K562 (cell line): ENCODE measurements around the gene EMC8. TPM values are rescaled to one million over a fixed set of nuclear protein-coding genes. Genes with fewer than 3 reads are reported as not detected.

Source experiments
- ATAC-seq: fragments of 200-7000 bp; cut with Tn5 transposase; 3 replicates; pipeline ENCODE4 v1.9.1; 2020; ENCODE audit warnings: moderate library complexity
- BruUV-seq: library from RNA; stranded (reverse); fragments of 400-500 nt; replicated peaks from 2 replicates; lab custom pipeline; 2021; lab: Mats Ljungman, UMichigan
- CTCF ChIA-PET: fragments of 300-600 bp; formaldehyde crosslinking; extraction: SDS; loops from one replicate; lab custom pipeline; 2021; ENCODE audit warnings: low intra/inter-chr PET ratio; lab: Yijun Ruan, JAX
- POLR2A ChIA-PET: fragments of 300-600, 350-650 bp; sonication (Branson Sonifier 250); formaldehyde crosslinking; extraction: SDS; loops from one replicate; lab custom pipeline; 2021; ENCODE audit warnings: antibody characterized with exemption, inconsistent platforms; lab: Yijun Ruan, JAX
- DNase-seq, 4 experiments: peaks; one replicate each; pipeline versions ENCODE4 v3.0.0 to v3.0.0-alpha.2; 2011 to 2018; ENCODE audit warnings: low spot score in 3 of 4, mixed read lengths in 3 of 4; ENCODE audit errors: extremely low read depth in 1 of 4
- FAIRE-seq: peaks from 2 replicates; lab custom pipeline; 2011; peaks lifted over from hg19 to GRCh38; lab: Jason Lieb, UNC
- H2AFZ ChIP-seq: 2 replicates; pipeline ENCODE4 v1.6.0; 2011; ENCODE audit warnings: low read depth, low read length, control low read depth, inconsistent platforms
- H3K27ac ChIP-seq: fragments of 200-600 bp; 3 replicates; pipeline ENCODE4 v1.8.0; 2011; ENCODE audit warnings: low read depth, mild to moderate bottlenecking, control low read depth, inconsistent platforms, low read length, moderate library complexity, mixed read lengths; ENCODE audit errors: extremely low read depth
- H3K27me3 ChIP-seq, 2 experiments: fragments of 300-600 bp in 1 of 2; 2 replicates in 1 of 2; 3 replicates in 1 of 2; pipeline versions ENCODE4 v1.6.0 to v1.8.0; 2011; ENCODE audit warnings: inconsistent platforms in 2 of 2, low read length in 2 of 2, mild to moderate bottlenecking in 1 of 2, mixed read lengths in 1 of 2, moderate library complexity in 1 of 2; ENCODE audit not compliant: control insufficient read depth in 2 of 2, insufficient read depth in 2 of 2
- H3K36me3 ChIP-seq: fragments of 300-600 bp; 3 replicates; pipeline ENCODE4 v1.8.0; 2011; ENCODE audit warnings: mild to moderate bottlenecking, low read length, inconsistent platforms; ENCODE audit not compliant: control insufficient read depth, insufficient read depth
- H3K4me1 ChIP-seq, 2 experiments: fragments of 200-600 bp in 1 of 2; replicated peaks in 1 of 2; 2 replicates in 1 of 2; 3 replicates in 1 of 2; pipeline versions ENCODE4 v1.5.1 to v1.8.0; 2011; ENCODE audit warnings: inconsistent platforms in 2 of 2, low read length in 2 of 2, mild to moderate bottlenecking in 1 of 2, mixed read lengths in 1 of 2, moderate library complexity in 1 of 2; ENCODE audit not compliant: control insufficient read depth in 2 of 2, insufficient read depth in 2 of 2
- H3K4me2 ChIP-seq: 2 replicates; pipeline ENCODE4 v1.6.1; 2011; ENCODE audit warnings: low read length, control low read depth, inconsistent platforms, mixed read lengths; ENCODE audit not compliant: insufficient read depth
- H3K4me3 ChIP-seq: fragments of 200-600 bp; sonication (generic), shearing (Covaris generic); 2 replicates; pipeline ENCODE4 v1.5.1; 2016; ENCODE audit warnings: control low read depth, inconsistent platforms
- H3K79me2 ChIP-seq: fragments of 200-600 bp; 3 replicates; pipeline ENCODE4 v1.8.0; 2011; ENCODE audit warnings: low read length, inconsistent platforms; ENCODE audit not compliant: control insufficient read depth, insufficient read depth
- H3K9ac ChIP-seq, 2 experiments: 2 replicates each; pipeline versions ENCODE4 v1.6.0 to v1.6.1; 2011; ENCODE audit warnings: low read depth in 2 of 2, low read length in 2 of 2, control low read depth in 1 of 2, inconsistent platforms in 1 of 2, mild to moderate bottlenecking in 1 of 2, mixed read lengths in 1 of 2; ENCODE audit not compliant: insufficient read depth in 1 of 2
- H3K9me1 ChIP-seq: one replicate; pipeline ENCODE4 v1.6.0; 2011; ENCODE audit warnings: inconsistent platforms, mild to moderate bottlenecking, low read length, moderate library complexity; ENCODE audit not compliant: control insufficient read depth, insufficient read depth
- H3K9me3 ChIP-seq: replicated peaks from 2 replicates; pipeline ENCODE4 v1.5.1; 2011; ENCODE audit warnings: low read depth, low read length, inconsistent platforms; ENCODE audit not compliant: control insufficient read depth, insufficient read depth
- H4K20me1 ChIP-seq: replicated peaks from 2 replicates; pipeline ENCODE4 v1.6.1; 2011; ENCODE audit warnings: low read length, inconsistent platforms, mixed read lengths; ENCODE audit not compliant: control insufficient read depth, insufficient read depth
- CXXC5 ChIP-seq: fragments of 250-450 bp; sonication (Bioruptor Pico); IDR thresholded peaks from 2 replicates; pipeline ENCODE4 v1.8.0; 2022; ENCODE audit warnings: inconsistent platforms, mild to moderate bottlenecking, moderate library complexity
- DMBX1 ChIP-seq: fragments of 250-450 bp; sonication (Bioruptor Pico); IDR thresholded peaks from 2 replicates; pipeline ENCODE4 v1.8.0; 2022; ENCODE audit warnings: inconsistent platforms, mild to moderate bottlenecking, moderate library complexity, borderline replicate concordance
- GABPB2 ChIP-seq: fragments of 250-450 bp; sonication (Bioruptor Pico); conservative IDR thresholded peaks from 2 replicates; pipeline ENCODE4 v1.5.1; 2021; ENCODE audit warnings: mild to moderate bottlenecking
- PHB ChIP-seq: fragments of 250-450 bp; sonication (Bioruptor Pico); IDR thresholded peaks from 2 replicates; pipeline ENCODE4 v1.5.0; 2021
- RBBP5 ChIP-seq: fragments of 200-600 bp; sonication (generic); IDR thresholded peaks from 2 replicates; pipeline ENCODE4 v1.6.1; 2012; ENCODE audit warnings: borderline replicate concordance, mild to moderate bottlenecking, low read length, control low read depth, inconsistent platforms; ENCODE audit not compliant: insufficient read depth, poor library complexity, severe bottlenecking
- SRSF9 ChIP-seq: fragments of 200-400 bp; formaldehyde crosslinking; IDR thresholded peaks from 2 replicates; pipeline ENCODE4 v1.6.1; 2017; ENCODE audit warnings: low read depth, low read length, borderline replicate concordance
- ZNF175 ChIP-seq: fragments of 200-800 bp; sonication (Bioruptor generic); IDR thresholded peaks from 2 replicates; pipeline ENCODE4 v1.6.1; 2016; ENCODE audit warnings: low read depth, mild to moderate bottlenecking, missing genetic modification characterization, missing compliant biosample characterization
- ZSCAN32 ChIP-seq: fragments of 450-650 bp; formaldehyde crosslinking; IDR thresholded peaks from 2 replicates; pipeline ENCODE4 v1.4.0; 2020; ENCODE audit warnings: mild to moderate bottlenecking, moderate library complexity
- WGBS: fragments of 100-300 bp; shearing (Covaris generic); methylation state at CpG from one replicate; pipeline ENCODE4 v1.1.6; 2016; ENCODE audit warnings: low coverage, mixed read lengths; ENCODE audit not compliant: insufficient coverage; ENCODE audit errors: missing lambda C conversion rate; 5-methylcytosine and 5-hydroxymethylcytosine counted together
- in situ Hi-C: fragments of 300-500 bp; cut with MboI; formaldehyde crosslinking; loops from 4 replicates; pipeline ENCODE4 v1.15.0; 2018; ENCODE audit warnings: inconsistent platforms, mixed read lengths
- intact Hi-C: fragments of 100-400 bp; cut with micrococcal nuclease; formaldehyde crosslinking; loops from 2 replicates; pipeline ENCODE4 v1.14.2; 2022
- polyA plus RNA-seq, 8 experiments: library from polyadenylated mRNA; depleted of rRNA in 4 of 8; stranded (reverse) in 5 of 8; unstranded in 3 of 8; fragments of >200 nt; fragmentation: Nextera tagmentation in 2 of 8; fragmentation: Illumina TruSeq in 1 of 8; extraction: Ambion mirVana in 2 of 8; extraction: Trizol in 1 of 8; gene quantifications; 2 replicates each; pipeline versions ENCODE4 v1.2.1 to v1.2.3, GENCODE V29; 2011 to 2014; ENCODE audit warnings: inconsistent platforms in 1 of 8, missing spikeins in 1 of 8
- total RNA-seq, 7 experiments: library from RNA; depleted of rRNA in 6 of 7; stranded (reverse); fragments of >200 nt in 6 of 7; fragmentation: Illumina TruSeq in 2 of 7; extraction: Trizol in 2 of 7; gene quantifications; 2 replicates each; pipeline versions ENCODE4 v1.2.1 to v1.2.3, GENCODE V29; 2011 to 2021; ENCODE audit warnings: low replicate concordance in 1 of 7
- TF ChIP-seq, protein P1 (sequence below), 2 experiments: fragments of 250-450 bp in 1 of 2; fragments of 450-650 bp in 1 of 2; sonication (Bioruptor Pico) in 1 of 2; IDR thresholded peaks; 2 replicates each; pipeline versions ENCODE4 v1.6.1 to v1.8.0; 2016 to 2021; ENCODE audit warnings: mild to moderate bottlenecking in 2 of 2, moderate library complexity in 2 of 2, missing compliant biosample characterization in 1 of 2, missing genetic modification characterization in 1 of 2
- TF ChIP-seq, protein P2 (sequence below): fragments of 450-650 bp; conservative IDR thresholded peaks from 2 replicates; pipeline ENCODE4 v1.6.1; 2016; ENCODE audit warnings: missing genetic modification characterization, low read depth, mild to moderate bottlenecking, control low read depth, missing compliant biosample characterization

The EMC8 gene
- total and polyA plus RNA-seq, 9 of the 15 experiments (the other 6 are each of a cell fraction or from before 2014, with no cell fraction given): 11.4 to 81.8 (median 48.6) TPM

DNA sequence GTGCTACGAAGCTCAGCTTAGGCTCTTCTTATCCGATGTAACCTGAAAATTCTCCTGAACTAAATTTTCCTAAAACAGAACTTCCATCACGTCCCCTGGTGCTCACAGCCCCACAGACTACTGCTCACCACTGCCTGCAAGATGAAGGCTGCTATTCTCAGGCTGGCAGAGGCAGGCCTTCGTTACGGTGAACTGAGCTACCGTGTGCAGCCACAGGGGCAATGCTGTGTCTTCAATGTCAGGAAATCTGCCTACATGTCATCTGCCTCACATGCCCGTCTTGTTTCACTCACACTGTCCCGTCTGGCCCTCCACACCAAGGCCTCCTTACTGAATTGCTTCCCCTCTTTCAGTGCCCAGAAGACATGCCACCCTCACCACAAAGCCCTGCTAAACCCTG, 15.9 kb downstream of the EMC8 start:
- Histone ChIP-seq H2AFZ (no peak overlapping the region), H3K9me1 (no peaks in the 10 kb centered on the region), H3K79me2 (peaks cover 4% of the 10 kb centered on the region; the same call in 1 of the 3 replicates), H3K4me3 (no peak overlapping the region), H3K27ac (no peak overlapping the region), H3K27me3 (no peaks in the 10 kb centered on the region), H3K4me2 (no peak overlapping the region), H3K4me1 (no peaks in the 10 kb centered on the region), H3K9ac (no peak overlapping the region), H4K20me1 (peaks cover 6% of the 10 kb centered on the region; the same call in 1 of the 2 replicates), H3K36me3 (peaks cover 87% of the 10 kb centered on the region; the same call in 2 of the 3 replicates), H3K9me3 (no peaks in the 10 kb centered on the region)
- in situ Hi-C loops: no loop called here
- POLR2A ChIA-PET: interaction anchor here (0.6 kb wide), 1 partner anchor 40 kb away, joined by 3 read pairs; no protein-coding TSS in a partner anchor
- CTCF ChIA-PET: no interaction called here
- BruUV-seq: no TSS peak
- FAIRE-seq: no peak
- no peak for TF ChIP-seq DMBX1
- no peak for TF ChIP-seq PHB (CRISPR knock-in tag)
- no peak for TF ChIP-seq ZSCAN32 (CRISPR knock-in tag)
- 91% methylated on average over 8 of the region's 8 CpGs for WGBS
- no peak for ATAC-seq
- intact Hi-C loops: no loop called here
- DNase-seq: no peak

DNA sequence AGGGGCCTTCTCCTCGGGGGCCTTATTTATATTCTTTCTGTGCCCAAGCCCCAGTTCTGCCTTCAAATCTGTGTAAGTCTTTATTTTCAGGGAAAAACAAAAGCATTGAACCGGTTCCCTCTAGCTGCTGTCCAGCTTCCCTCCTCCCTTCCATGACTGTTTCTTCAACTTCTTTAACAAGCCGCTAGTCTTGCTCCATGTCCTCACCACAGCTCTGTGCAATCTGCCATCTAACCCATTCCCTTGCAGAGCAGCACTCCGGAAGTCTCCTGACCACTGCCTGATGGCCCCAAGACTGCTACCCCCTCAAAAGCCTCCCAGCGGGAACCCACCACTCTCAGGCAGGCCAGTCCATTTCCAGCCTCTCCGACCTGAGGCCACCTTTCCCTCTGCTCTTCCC, 16.9 kb downstream of the EMC8 start:
- Histone ChIP-seq H3K4me3 (no peak overlapping the region), H2AFZ (no peak overlapping the region), H4K20me1 (peaks cover 6% of the 10 kb centered on the region; the same call in 1 of the 2 replicates), H3K9me3 (no peaks in the 10 kb centered on the region), H3K4me2 (no peak overlapping the region), H3K79me2 (0 out of 3 replicates have a peak, but pooled peaks cover 4% of the 10 kb centered on the region), H3K9ac (peak overlapping the region in 1 of 2 experiments; percentile 17; a peak in 1 of 4 replicates), H3K27ac (no peak overlapping the region), H3K27me3 (no peaks in the 10 kb centered on the region), H3K4me1 (no peaks in the 10 kb centered on the region), H3K9me1 (no peaks in the 10 kb centered on the region), H3K36me3 (peaks cover 86% of the 10 kb centered on the region; the same call in 2 of the 3 replicates)
- POLR2A ChIA-PET: interaction anchor here (1.1 kb wide), 1 partner anchor 14 kb away, joined by 3 read pairs; no protein-coding TSS in a partner anchor
- ATAC-seq (no peak), FAIRE-seq (no peak), DNase-seq (no peak)
- no TSS peak for BruUV-seq
- CTCF ChIA-PET: no interaction called here
- in situ Hi-C loops (no loop called here), intact Hi-C loops (no loop called here)
- 94% methylated on average over 6 of the region's 6 CpGs for WGBS
- TF ChIP-seq, protein P1, sequence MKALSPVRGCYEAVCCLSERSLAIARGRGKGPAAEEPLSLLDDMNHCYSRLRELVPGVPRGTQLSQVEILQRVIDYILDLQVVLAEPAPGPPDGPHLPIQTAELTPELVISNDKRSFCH (CRISPR knock-in tag; IDR thresholded peaks at IDR 0.05): no peak
- TF ChIP-seq, protein P1 (tag; IDR thresholded peaks at IDR 0.05): no peak
- TF ChIP-seq, protein P2, sequence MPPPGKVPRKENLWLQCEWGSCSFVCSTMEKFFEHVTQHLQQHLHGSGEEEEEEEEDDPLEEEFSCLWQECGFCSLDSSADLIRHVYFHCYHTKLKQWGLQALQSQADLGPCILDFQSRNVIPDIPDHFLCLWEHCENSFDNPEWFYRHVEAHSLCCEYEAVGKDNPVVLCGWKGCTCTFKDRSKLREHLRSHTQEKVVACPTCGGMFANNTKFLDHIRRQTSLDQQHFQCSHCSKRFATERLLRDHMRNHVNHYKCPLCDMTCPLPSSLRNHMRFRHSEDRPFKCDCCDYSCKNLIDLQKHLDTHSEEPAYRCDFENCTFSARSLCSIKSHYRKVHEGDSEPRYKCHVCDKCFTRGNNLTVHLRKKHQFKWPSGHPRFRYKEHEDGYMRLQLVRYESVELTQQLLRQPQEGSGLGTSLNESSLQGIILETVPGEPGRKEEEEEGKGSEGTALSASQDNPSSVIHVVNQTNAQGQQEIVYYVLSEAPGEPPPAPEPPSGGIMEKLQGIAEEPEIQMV (tag): no peak
- no peak for TF ChIP-seq SRSF9
- TF ChIP-seq RBBP5: no peak
- no peak for TF ChIP-seq GABPB2 (CRISPR knock-in tag)
- TF ChIP-seq CXXC5: no peak
- TF ChIP-seq ZNF175: no peak
